BLaER1 treated with 17β-estradiol and CSF1 and Interleukin-3, amounts not matched to agents 10 nM and 100 nM (cell line): Measurements from ENCODE around the gene GALNT11.

ENCODE experiments used
- H3K27ac ChIP-seq, 11 experiments: shearing (Covaris generic); formaldehyde crosslinking; 2 replicates each; pipeline ENCODE4 v1.8.1; 2022
- H3K27me3 ChIP-seq, 11 experiments: shearing (Covaris generic); formaldehyde crosslinking; 2 replicates each; pipeline ENCODE4 v1.8.1; 2022
- H3K36me3 ChIP-seq, 11 experiments: shearing (Covaris generic); formaldehyde crosslinking; 2 replicates each; pipeline ENCODE4 v1.8.1; 2022
- H3K4me1 ChIP-seq, 10 experiments: shearing (Covaris generic); formaldehyde crosslinking; 2 replicates each; pipeline ENCODE4 v1.8.1; 2022
- H3K4me2 ChIP-seq, 11 experiments: shearing (Covaris generic); formaldehyde crosslinking; 2 replicates each; pipeline ENCODE4 v1.8.1; 2022
- H3K4me3 ChIP-seq, 10 experiments: shearing (Covaris generic); formaldehyde crosslinking; 2 replicates each; pipeline ENCODE4 v1.8.1; 2022
- H3K9ac ChIP-seq, 11 experiments: shearing (Covaris generic); formaldehyde crosslinking; 2 replicates each; pipeline ENCODE4 v1.8.1; 2022
- H3K9me3 ChIP-seq, 11 experiments: shearing (Covaris generic); formaldehyde crosslinking; replicated peaks in 1 of 11; 2 replicates each; pipeline ENCODE4 v1.8.1; 2022
- H4K20me1 ChIP-seq, 11 experiments: shearing (Covaris generic); formaldehyde crosslinking; 2 replicates each; pipeline ENCODE4 v1.8.1; 2022
- Cebpa-rat ChIP-seq, 11 experiments: shearing (Covaris generic); IDR thresholded peaks; 2 replicates each; pipeline ENCODE4 v1.8.1; 2022

GALNT11 gene

GRCh38 chr7:152131981-152132494 is 106.6 kb downstream of the GALNT11 start:
- Histone ChIP-seq H3K4me1 (no peaks in the 10 kb centered on the region), H3K9me3 (peaks cover 8 to 27% (median 18%) of the 10 kb centered on the region in 11 experiments; a peak in 19 of 22 replicates), H3K4me2 (no peak overlapping the region), H3K36me3 (peaks cover 81 to 100% (median 97%) of the 10 kb centered on the region in 11 experiments), H3K9ac (no peak overlapping the region), H3K27me3 (no peaks in the 10 kb centered on the region), H3K4me3 (no peak overlapping the region), H3K27ac (no peak overlapping the region), H4K20me1 (peaks cover 0 to 15% (median 0%) of the 10 kb centered on the region in 11 experiments; a peak in 8 of 22 replicates)
- TF ChIP-seq Cebpa-rat (IDR thresholded peaks at IDR 0.05): no peak

DNA sequence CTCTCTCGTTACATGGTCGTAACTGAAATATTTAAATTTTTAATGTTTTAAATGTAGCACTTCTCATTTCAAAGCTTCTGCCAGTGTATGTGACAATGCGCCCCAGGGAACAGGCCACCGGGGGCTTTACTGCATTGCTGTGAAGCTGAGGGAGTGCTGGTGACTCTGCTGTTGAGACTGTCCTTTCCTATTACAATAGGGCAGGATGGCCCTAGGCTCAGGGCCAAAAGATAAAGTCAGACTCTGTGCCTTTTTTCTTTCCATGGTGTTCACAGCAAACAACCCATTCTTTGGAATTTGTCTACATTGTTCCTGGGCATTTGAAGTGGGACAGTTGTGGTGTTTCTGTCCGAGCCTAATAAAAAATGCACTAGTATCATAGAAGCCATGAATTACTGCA is 107.3 kb downstream of the GALNT11 start:
- Histone ChIP-seq H3K27me3 (no peaks in the 10 kb centered on the region), H4K20me1 (peaks cover 0 to 18% (median 0%) of the 10 kb centered on the region in 11 experiments; a peak in 7 of 22 replicates), H3K4me3 (no peak overlapping the region), H3K36me3 (peaks cover 81 to 100% (median 98%) of the 10 kb centered on the region in 11 experiments), H3K9me3 (peaks cover 8 to 23% (median 17%) of the 10 kb centered on the region in 11 experiments; a peak in 19 of 22 replicates), H3K4me2 (no peak overlapping the region), H3K4me1 (no peaks in the 10 kb centered on the region), H3K9ac (no peak overlapping the region), H3K27ac (no peak overlapping the region)
- TF ChIP-seq Cebpa-rat (IDR thresholded peaks at IDR 0.05): no peak

GRCh38 chr7:152133804-152134203 is 108.3 kb downstream of the GALNT11 start:
- TF ChIP-seq Cebpa-rat (IDR thresholded peaks at IDR 0.05): no peak
- peaks cover 81 to 100% (median 98%) of the 10 kb centered on the region in 11 experiments for H3K36me3 ChIP-seq

GRCh38 chr7:152136686-152137085 is 111.2 kb downstream of the GALNT11 start:
- peaks cover 83 to 100% (median 99%) of the 10 kb centered on the region in 11 experiments for H3K36me3 ChIP-seq
- no peak overlapping the region for H3K4me2 ChIP-seq
- TF ChIP-seq Cebpa-rat (IDR thresholded peaks at IDR 0.05): no peak
- H3K9me3 ChIP-seq: no peaks in the 10 kb centered on the region
- peaks cover 0 to 22% (median 0%) of the 10 kb centered on the region in 11 experiments; a peak in 7 of 22 replicates for H4K20me1 ChIP-seq
- no peaks in the 10 kb centered on the region for H3K27me3 ChIP-seq
- H3K4me1 ChIP-seq: no peaks in the 10 kb centered on the region
- no peak overlapping the region for H3K27ac ChIP-seq
- no peak overlapping the region for H3K4me3 ChIP-seq
- H3K9ac ChIP-seq: no peak overlapping the region

More at GRCh38 chr7:152133804-152134203, 108.3 kb downstream of the GALNT11 start:
- Histone ChIP-seq H4K20me1 (peaks cover 0 to 22% (median 0%) of the 10 kb centered on the region in 11 experiments; a peak in 7 of 22 replicates), H3K9ac (no peak overlapping the region; a peak in 1 of 22 replicates), H3K9me3 (peaks cover 8 to 15% (median 10%) of the 10 kb centered on the region in 11 experiments; a peak in 19 of 22 replicates), H3K4me2 (no peak overlapping the region), H3K27me3 (no peaks in the 10 kb centered on the region), H3K27ac (0 out of 22 replicates have a peak overlapping the region, but pooled peaks of 1 of the 11 experiments have one; percentile 0), H3K4me1 (no peaks in the 10 kb centered on the region), H3K4me3 (no peak overlapping the region)

- H3K36me3 ChIP-seq: peaks cover 83 to 100% (median 99%) of the 10 kb centered on the region in 11 experiments
- H3K27me3 ChIP-seq: no peaks in the 10 kb centered on the region
- H3K4me2 ChIP-seq: no peak overlapping the region
- no peak for TF ChIP-seq Cebpa-rat (IDR thresholded peaks at IDR 0.05)
- no peak overlapping the region for H3K27ac ChIP-seq
- no peaks in the 10 kb centered on the region for H3K9me3 ChIP-seq
- no peak overlapping the region for H3K4me3 ChIP-seq
- peaks cover 0 to 25% (median 0%) of the 10 kb centered on the region in 11 experiments; a peak in 7 of 22 replicates for H4K20me1 ChIP-seq
- H3K4me1 ChIP-seq: no peaks in the 10 kb centered on the region
- no peak overlapping the region for H3K9ac ChIP-seq
Measured at GRCh38 chr7:152137476-152138025, 112.1 kb downstream of the GALNT11 start.

- Histone ChIP-seq H3K36me3 (peaks cover 89 to 100% (median 99%) of the 10 kb centered on the region in 11 experiments), H3K4me2 (no peak overlapping the region), H3K27me3 (no peaks in the 10 kb centered on the region), H3K27ac (no peak overlapping the region), H3K4me3 (no peak overlapping the region), H4K20me1 (peaks cover 0 to 39% (median 12%) of the 10 kb centered on the region in 11 experiments; a peak in 11 of 22 replicates), H3K9ac (no peak overlapping the region), H3K4me1 (peaks cover 0 to 18% (median 15%) of the 10 kb centered on the region in 10 experiments; a peak in 14 of 20 replicates), H3K9me3 (no peaks in the 10 kb centered on the region)
- no peak for TF ChIP-seq Cebpa-rat (IDR thresholded peaks at IDR 0.05)
Measured at GRCh38 chr7:152140067-152140466, 114.6 kb downstream of the GALNT11 start.

- Histone ChIP-seq H3K9ac (no peak overlapping the region), H3K27me3 (no peaks in the 10 kb centered on the region), H3K27ac (no peak overlapping the region), H3K4me1 (peaks cover 0 to 18% (median 15%) of the 10 kb centered on the region in 10 experiments; a peak in 14 of 20 replicates), H3K36me3 (peaks cover 94 to 100% (median 100%) of the 10 kb centered on the region in 11 experiments), H3K4me2 (no peak overlapping the region), H4K20me1 (peaks cover 0 to 44% (median 12%) of the 10 kb centered on the region in 11 experiments; a peak in 11 of 22 replicates), H3K9me3 (no peaks in the 10 kb centered on the region), H3K4me3 (no peak overlapping the region)
- no peak for TF ChIP-seq Cebpa-rat (IDR thresholded peaks at IDR 0.05)
Measured at GRCh38 chr7:152140560-152140959, 115.1 kb downstream of the GALNT11 start.

- Histone ChIP-seq H3K36me3 (peaks cover 96 to 100% (median 98%) of the 10 kb centered on the region in 11 experiments), H3K27ac (peak overlapping the region in 3 of 11 experiments; percentile 5 to 45 (median 5); a peak in 2 of 22 replicates), H3K9me3 (no peaks in the 10 kb centered on the region), H3K4me3 (no peak overlapping the region), H3K9ac (peak overlapping the region in 7 of 11 experiments; percentile 19 to 45 (median 30); a peak in 6 of 22 replicates), H3K4me1 (peaks cover 0 to 18% (median 15%) of the 10 kb centered on the region in 10 experiments; a peak in 14 of 20 replicates), H3K4me2 (peak overlapping the region in 7 of 11 experiments; percentile 39 to 55 (median 49); a peak in 14 of 22 replicates), H4K20me1 (peaks cover 5 to 49% (median 15%) of the 10 kb centered on the region in 11 experiments; a peak in 14 of 22 replicates), H3K27me3 (no peaks in the 10 kb centered on the region)
- TF ChIP-seq Cebpa-rat (IDR thresholded peaks at IDR 0.05): no peak
Measured at GRCh38 chr7:152142976-152143595, 117.6 kb downstream of the GALNT11 start.
